K562 (cell line): ENCODE results near the gene METTL22. TPM values are rescaled to one million over a fixed set of nuclear protein-coding genes. Genes with fewer than 3 reads are reported as not detected.

Source experiments
- ADNP ChIP-seq: fragments of 200-800 bp; sonication (Bioruptor generic); IDR thresholded peaks from 2 replicates; pipeline ENCODE4 v1.6.1; 2016; ENCODE audit warnings: missing genetic modification characterization, missing compliant biosample characterization
- HMG20B ChIP-seq: fragments of 250-450 bp; sonication (Bioruptor Pico); IDR thresholded peaks from 2 replicates; pipeline ENCODE4 v1.5.0; 2021; ENCODE audit warnings: mild to moderate bottlenecking
- MBD2 ChIP-seq: sonication (generic); IDR thresholded peaks from 2 replicates; pipeline ENCODE4 v1.6.1; 2016; ENCODE audit warnings: low read depth, borderline replicate concordance
- NR4A1 ChIP-seq, 2 experiments: fragments of 250-450 bp in 1 of 2; fragments of 450-650 bp in 1 of 2; sonication (Bioruptor Pico) in 1 of 2; IDR thresholded peaks; 2 replicates each; pipeline versions ENCODE4 v1.4.0 to v1.6.1; 2016 to 2020; ENCODE audit warnings: mild to moderate bottlenecking in 2 of 2, missing compliant biosample characterization in 1 of 2, missing genetic modification characterization in 1 of 2, moderate library complexity in 1 of 2
- ZNF3 ChIP-seq: fragments of 250-450 bp; sonication (Bioruptor Pico); IDR thresholded peaks from 2 replicates; pipeline ENCODE4 v1.5.0; 2021; ENCODE audit warnings: mild to moderate bottlenecking, moderate library complexity
- ZNF347 ChIP-seq: fragments of 450-650 bp; formaldehyde crosslinking; IDR thresholded peaks from 2 replicates; pipeline ENCODE4 v1.4.0; 2020; ENCODE audit warnings: low read depth, mild to moderate bottlenecking, moderate library complexity
- ZNF764 ChIP-seq: fragments of 250-450 bp; sonication (Bioruptor Pico); IDR thresholded peaks from 2 replicates; pipeline ENCODE4 v1.4.0; 2020; ENCODE audit warnings: low read depth, mild to moderate bottlenecking, moderate library complexity
- polyA plus RNA-seq, 8 experiments: library from polyadenylated mRNA; depleted of rRNA in 4 of 8; stranded (reverse) in 5 of 8; unstranded in 3 of 8; fragments of >200 nt; fragmentation: Nextera tagmentation in 2 of 8; fragmentation: Illumina TruSeq in 1 of 8; extraction: Ambion mirVana in 2 of 8; extraction: Trizol in 1 of 8; gene quantifications; 2 replicates each; pipeline versions ENCODE4 v1.2.1 to v1.2.3, GENCODE V29; 2011 to 2014; ENCODE audit warnings: inconsistent platforms in 1 of 8, missing spikeins in 1 of 8
- total RNA-seq, 7 experiments: library from RNA; depleted of rRNA in 6 of 7; stranded (reverse); fragments of >200 nt in 6 of 7; fragmentation: Illumina TruSeq in 2 of 7; extraction: Trizol in 2 of 7; gene quantifications; 2 replicates each; pipeline versions ENCODE4 v1.2.1 to v1.2.3, GENCODE V29; 2011 to 2021; ENCODE audit warnings: low replicate concordance in 1 of 7
- TF ChIP-seq, protein P1 (sequence below): fragments of 450-650 bp; formaldehyde crosslinking; IDR thresholded peaks from 2 replicates; pipeline ENCODE4 v1.4.0; 2022; ENCODE audit warnings: missing genetic modification characterization
- TF ChIP-seq, protein P2 (sequence below): sonication (generic); formaldehyde crosslinking; IDR thresholded peaks from 2 replicates; pipeline ENCODE4 v1.8.1; 2023; ENCODE audit warnings: mild to moderate bottlenecking, missing genetic modification reagents
- TF ChIP-seq, protein P3 (sequence below): fragments of 450-650 bp; IDR thresholded peaks from 2 replicates; pipeline ENCODE4 v1.6.1; 2014; ENCODE audit warnings: low read depth, mild to moderate bottlenecking, moderate library complexity, borderline replicate concordance
- TF ChIP-seq, protein P4 (sequence below): fragments of 450-650 bp; conservative IDR thresholded peaks from 2 replicates; pipeline ENCODE4 v1.6.1; 2016; ENCODE audit warnings: missing genetic modification characterization, low read depth, mild to moderate bottlenecking, control low read depth, missing compliant biosample characterization
- TF ChIP-seq, protein P5 (sequence below): fragments of 450-650 bp; formaldehyde crosslinking; IDR thresholded peaks from 2 replicates; pipeline ENCODE4 v1.4.0; 2020; ENCODE audit warnings: mild to moderate bottlenecking, moderate library complexity
- TF ChIP-seq, protein P6 (sequence below), 3 experiments: fragments of 200-800 bp in 1 of 3; sonication (Bioruptor generic) in 1 of 3; sonication (generic) in 1 of 3; formaldehyde crosslinking in 1 of 3; IDR thresholded peaks; 2 replicates each; pipeline versions ENCODE4 v1.6.1 to v1.8.0; 2016 to 2022; ENCODE audit warnings: mild to moderate bottlenecking in 2 of 3, missing compliant biosample characterization in 2 of 3, missing genetic modification characterization in 2 of 3, missing genetic modification reagents in 1 of 3

The METTL22 gene
- total and polyA plus RNA-seq, 9 of the 15 experiments (the other 6 are each of a cell fraction or from before 2014, with no cell fraction given): 6.9 to 33.2 (median 18.5) TPM

DNA sequence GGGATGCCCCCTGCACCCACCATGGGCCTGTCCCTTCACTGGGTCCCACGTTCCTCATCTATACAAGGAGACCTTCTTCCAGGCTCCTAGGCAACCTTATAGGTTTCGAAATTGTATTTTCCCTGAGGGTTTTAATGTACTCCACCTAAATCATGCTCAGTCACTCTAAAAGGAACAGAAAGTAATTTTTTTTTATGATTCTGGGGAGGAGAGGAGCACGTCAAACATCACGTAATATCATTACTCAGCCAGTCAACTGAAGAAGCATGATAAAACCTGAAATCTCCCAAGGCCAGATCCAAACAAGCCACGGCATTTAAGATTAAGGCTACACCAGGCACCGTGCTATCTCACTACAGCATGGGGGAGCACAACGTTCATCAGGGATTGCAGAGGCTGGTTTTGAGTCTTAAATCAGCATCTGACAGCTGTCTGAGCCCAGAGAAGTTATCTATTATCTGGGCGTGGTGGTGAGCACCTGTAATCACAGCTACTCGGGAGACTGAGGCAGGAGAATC is 27.3 kb upstream of the METTL22 start (continued):
- TF ChIP-seq ZNF3 (no peak), NR4A1 (CRISPR knock-in tag; IDR thresholded peaks at IDR 0.05) (no peak), NR4A1 (tag; IDR thresholded peaks at IDR 0.05) (peak; percentile 87), ZNF347 (CRISPR knock-in tag) (no peak), ZNF764 (CRISPR knock-in tag) (no peak), ADNP (tag) (no peak), HMG20B (CRISPR knock-in tag) (no peak), MBD2 (no peak)
- TF ChIP-seq, protein P1, sequence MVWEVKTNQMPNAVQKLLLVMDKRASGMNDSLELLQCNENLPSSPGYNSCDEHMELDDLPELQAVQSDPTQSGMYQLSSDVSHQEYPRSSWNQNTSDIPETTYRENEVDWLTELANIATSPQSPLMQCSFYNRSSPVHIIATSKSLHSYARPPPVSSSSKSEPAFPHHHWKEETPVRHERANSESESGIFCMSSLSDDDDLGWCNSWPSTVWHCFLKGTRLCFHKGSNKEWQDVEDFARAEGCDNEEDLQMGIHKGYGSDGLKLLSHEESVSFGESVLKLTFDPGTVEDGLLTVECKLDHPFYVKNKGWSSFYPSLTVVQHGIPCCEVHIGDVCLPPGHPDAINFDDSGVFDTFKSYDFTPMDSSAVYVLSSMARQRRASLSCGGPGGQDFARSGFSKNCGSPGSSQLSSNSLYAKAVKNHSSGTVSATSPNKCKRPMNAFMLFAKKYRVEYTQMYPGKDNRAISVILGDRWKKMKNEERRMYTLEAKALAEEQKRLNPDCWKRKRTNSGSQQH: no peak
- TF ChIP-seq, protein P2, sequence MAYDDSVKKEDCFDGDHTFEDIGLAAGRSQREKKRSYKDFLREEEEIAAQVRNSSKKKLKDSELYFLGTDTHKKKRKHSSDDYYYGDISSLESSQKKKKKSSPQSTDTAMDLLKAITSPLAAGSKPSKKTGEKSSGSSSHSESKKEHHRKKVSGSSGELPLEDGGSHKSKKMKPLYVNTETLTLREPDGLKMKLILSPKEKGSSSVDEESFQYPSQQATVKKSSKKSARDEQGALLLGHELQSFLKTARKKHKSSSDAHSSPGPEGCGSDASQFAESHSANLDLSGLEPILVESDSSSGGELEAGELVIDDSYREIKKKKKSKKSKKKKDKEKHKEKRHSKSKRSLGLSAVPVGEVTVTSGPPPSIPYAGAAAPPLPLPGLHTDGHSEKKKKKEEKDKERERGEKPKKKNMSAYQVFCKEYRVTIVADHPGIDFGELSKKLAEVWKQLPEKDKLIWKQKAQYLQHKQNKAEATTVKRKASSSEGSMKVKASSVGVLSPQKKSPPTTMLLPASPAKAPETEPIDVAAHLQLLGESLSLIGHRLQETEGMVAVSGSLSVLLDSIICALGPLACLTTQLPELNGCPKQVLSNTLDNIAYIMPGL (CRISPR knock-in tag): no peak
- TF ChIP-seq, protein P3, sequence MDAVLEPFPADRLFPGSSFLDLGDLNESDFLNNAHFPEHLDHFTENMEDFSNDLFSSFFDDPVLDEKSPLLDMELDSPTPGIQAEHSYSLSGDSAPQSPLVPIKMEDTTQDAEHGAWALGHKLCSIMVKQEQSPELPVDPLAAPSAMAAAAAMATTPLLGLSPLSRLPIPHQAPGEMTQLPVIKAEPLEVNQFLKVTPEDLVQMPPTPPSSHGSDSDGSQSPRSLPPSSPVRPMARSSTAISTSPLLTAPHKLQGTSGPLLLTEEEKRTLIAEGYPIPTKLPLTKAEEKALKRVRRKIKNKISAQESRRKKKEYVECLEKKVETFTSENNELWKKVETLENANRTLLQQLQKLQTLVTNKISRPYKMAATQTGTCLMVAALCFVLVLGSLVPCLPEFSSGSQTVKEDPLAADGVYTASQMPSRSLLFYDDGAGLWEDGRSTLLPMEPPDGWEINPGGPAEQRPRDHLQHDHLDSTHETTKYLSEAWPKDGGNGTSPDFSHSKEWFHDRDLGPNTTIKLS: no peak
- TF ChIP-seq, protein P4, sequence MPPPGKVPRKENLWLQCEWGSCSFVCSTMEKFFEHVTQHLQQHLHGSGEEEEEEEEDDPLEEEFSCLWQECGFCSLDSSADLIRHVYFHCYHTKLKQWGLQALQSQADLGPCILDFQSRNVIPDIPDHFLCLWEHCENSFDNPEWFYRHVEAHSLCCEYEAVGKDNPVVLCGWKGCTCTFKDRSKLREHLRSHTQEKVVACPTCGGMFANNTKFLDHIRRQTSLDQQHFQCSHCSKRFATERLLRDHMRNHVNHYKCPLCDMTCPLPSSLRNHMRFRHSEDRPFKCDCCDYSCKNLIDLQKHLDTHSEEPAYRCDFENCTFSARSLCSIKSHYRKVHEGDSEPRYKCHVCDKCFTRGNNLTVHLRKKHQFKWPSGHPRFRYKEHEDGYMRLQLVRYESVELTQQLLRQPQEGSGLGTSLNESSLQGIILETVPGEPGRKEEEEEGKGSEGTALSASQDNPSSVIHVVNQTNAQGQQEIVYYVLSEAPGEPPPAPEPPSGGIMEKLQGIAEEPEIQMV: no peak
- TF ChIP-seq, protein P5, sequence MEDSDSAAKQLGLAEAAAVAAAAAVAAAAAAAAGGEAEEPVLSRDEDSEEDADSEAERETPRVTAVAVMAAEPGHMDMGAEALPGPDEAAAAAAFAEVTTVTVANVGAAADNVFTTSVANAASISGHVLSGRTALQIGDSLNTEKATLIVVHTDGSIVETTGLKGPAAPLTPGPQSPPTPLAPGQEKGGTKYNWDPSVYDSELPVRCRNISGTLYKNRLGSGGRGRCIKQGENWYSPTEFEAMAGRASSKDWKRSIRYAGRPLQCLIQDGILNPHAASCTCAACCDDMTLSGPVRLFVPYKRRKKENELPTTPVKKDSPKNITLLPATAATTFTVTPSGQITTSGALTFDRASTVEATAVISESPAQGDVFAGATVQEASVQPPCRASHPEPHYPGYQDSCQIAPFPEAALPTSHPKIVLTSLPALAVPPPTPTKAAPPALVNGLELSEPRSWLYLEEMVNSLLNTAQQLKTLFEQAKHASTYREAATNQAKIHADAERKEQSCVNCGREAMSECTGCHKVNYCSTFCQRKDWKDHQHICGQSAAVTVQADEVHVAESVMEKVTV (CRISPR knock-in tag): no peak
- TF ChIP-seq, protein P6, sequence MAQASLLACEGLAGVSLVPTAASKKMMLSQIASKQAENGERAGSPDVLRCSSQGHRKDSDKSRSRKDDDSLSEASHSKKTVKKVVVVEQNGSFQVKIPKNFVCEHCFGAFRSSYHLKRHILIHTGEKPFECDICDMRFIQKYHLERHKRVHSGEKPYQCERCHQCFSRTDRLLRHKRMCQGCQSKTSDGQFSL (CRISPR knock-in tag; IDR thresholded peaks at IDR 0.05): 0 out of 2 replicates have a peak, but pooled peaks have one; percentile 42
- TF ChIP-seq, protein P6 (tag; IDR thresholded peaks at IDR 0.05): no peak
